B cell (primary cell): ENCODE measurements around the gene AKT1. TPM values are rescaled to one million over a fixed set of nuclear protein-coding genes. Genes with fewer than 3 reads are reported as not detected.
A peak's percentile ranks its signal among the peaks of the same experiment; 100 is the strongest.

ENCODE experiments used
- ATAC-seq: fragments of 200-7000 bp; cut with Tn5 transposase; one replicate; pipeline ENCODE4 v1.10.0; 2021; ENCODE audit warnings: low read depth, mild to moderate bottlenecking, moderate number of reproducible peaks, moderate library complexity
- CTCF ChIA-PET: fragments of 350-600 bp; sonication (Branson Sonifier 250); formaldehyde crosslinking; loops from one replicate; lab custom pipeline; 2021; ENCODE audit warnings: antibody characterized with exemption, inconsistent platforms; lab: Charles Lee
- POLR2A ChIA-PET: fragments of 350-600 bp; sonication (Branson Sonifier 250); formaldehyde crosslinking; loops from one replicate; lab custom pipeline; 2021; ENCODE audit warnings: antibody characterized with exemption; lab: Charles Lee
- DNase-seq: peaks from one replicate; pipeline ENCODE4 v3.0.0; 2013
- H2AFZ ChIP-seq: 2 replicates; pipeline ENCODE4 v1.6.1; 2012; ENCODE audit warnings: mild to moderate bottlenecking, low read depth, low read length; ENCODE audit not compliant: insufficient read depth, poor library complexity, severe bottlenecking
- H3K27ac ChIP-seq, 2 donors: 1 replicate in 1 of 2; 2 replicates in 1 of 2; pipeline ENCODE4 v1.5.1; 2012 to 2013; ENCODE audit warnings: low read length in 2 of 2, mild to moderate bottlenecking in 2 of 2, moderate library complexity in 1 of 2
- H3K27me3 ChIP-seq, 4 experiments: fragments of 200-600 bp in 1 of 4; sonication (generic) in 1 of 4; replicated peaks in 1 of 4; 1 replicate in 2 of 4; 2 replicates in 2 of 4; pipeline versions ENCODE4 v1.6.1 to v1.7.0; 2013 to 2016; ENCODE audit warnings: low read length in 3 of 4, mild to moderate bottlenecking in 2 of 4, mixed read lengths in 1 of 4, moderate library complexity in 1 of 4; ENCODE audit not compliant: insufficient read depth in 4 of 4, control insufficient read depth in 3 of 4; ENCODE audit errors: control extremely low read depth in 1 of 4
- H3K36me3 ChIP-seq, 2 experiments: replicated peaks in 1 of 2; 1 replicate in 1 of 2; 2 replicates in 1 of 2; pipeline versions ENCODE4 v1.6.1 to v1.7.1; 2013; ENCODE audit warnings: low read length in 1 of 2; ENCODE audit not compliant: insufficient read depth in 2 of 2, control insufficient read depth in 1 of 2; ENCODE audit errors: control extremely low read depth in 1 of 2, extremely low read depth in 1 of 2
- H3K4me1 ChIP-seq, 2 donors: fragments of 200-600 bp in 1 of 2; sonication (generic) in 1 of 2; 1 replicate in 1 of 2; 2 replicates in 1 of 2; pipeline versions ENCODE4 v1.5.1 to v1.6.1; 2013 to 2017; ENCODE audit warnings: low read length in 2 of 2; ENCODE audit not compliant: control insufficient read depth in 2 of 2, insufficient read depth in 2 of 2
- H3K4me2 ChIP-seq: replicated peaks from 2 replicates; pipeline ENCODE3; 2012; ENCODE audit warnings: mild to moderate bottlenecking, low read depth, low read length; ENCODE audit not compliant: poor library complexity, severe bottlenecking
- H3K4me3 ChIP-seq, 5 experiments: fragments of 200-600 bp in 1 of 5; sonication (generic) in 1 of 5; 1 replicate in 3 of 5; 2 replicates in 2 of 5; pipeline versions ENCODE4 v1.5.1 to v1.7.0; 2011 to 2016; ENCODE audit warnings: low read length in 4 of 5, mild to moderate bottlenecking in 4 of 5, low read depth in 2 of 5, control low read depth in 1 of 5, moderate library complexity in 1 of 5; ENCODE audit not compliant: insufficient read depth in 1 of 5; ENCODE audit errors: control extremely low read depth in 1 of 5, extremely low read depth in 1 of 5
- H3K79me2 ChIP-seq: fragments of 200-600 bp; sonication (generic); one replicate; pipeline ENCODE4 v1.6.0; 2016; ENCODE audit warnings: low read length; ENCODE audit not compliant: control insufficient read depth, insufficient read depth
- H3K9ac ChIP-seq: fragments of 200-600 bp; sonication (generic); 2 replicates; pipeline ENCODE4 v1.6.1; 2017; ENCODE audit warnings: mild to moderate bottlenecking, low read length, moderate library complexity
- H3K9me3 ChIP-seq, 3 donors: one replicate each; pipeline versions ENCODE4 v1.6.1 to v1.7.1; 2013; ENCODE audit warnings: low read length in 2 of 3; ENCODE audit not compliant: control insufficient read depth in 2 of 3, insufficient read depth in 1 of 3; ENCODE audit errors: control extremely low read depth in 1 of 3
- H4K20me1 ChIP-seq: 2 replicates; pipeline ENCODE4 v1.6.0; 2012; ENCODE audit warnings: mild to moderate bottlenecking, low read length; ENCODE audit not compliant: insufficient read depth, control insufficient read depth, poor library complexity, severe bottlenecking
- H3K27ac Mint-ChIP-seq: one replicate; pipeline ENCODE4 v1.8.0; 2021; ENCODE audit warnings: mixed read lengths
- H3K27me3 Mint-ChIP-seq: one replicate; pipeline ENCODE4 v1.8.0; 2021; ENCODE audit warnings: mixed read lengths
- H3K4me1 Mint-ChIP-seq: one replicate; pipeline ENCODE4 v1.8.0; 2021; ENCODE audit warnings: mixed read lengths
- H3K4me3 Mint-ChIP-seq: one replicate; pipeline ENCODE4 v1.8.0; 2021; ENCODE audit warnings: mixed read lengths
- H3K9me3 Mint-ChIP-seq: one replicate; pipeline ENCODE4 v1.8.0; 2022; ENCODE audit warnings: mixed read lengths; ENCODE audit not compliant: insufficient read depth
- EZH2 ChIP-seq: IDR thresholded peaks from 2 replicates; pipeline ENCODE4 v1.6.1; 2012; ENCODE audit warnings: borderline replicate concordance, low read depth, mild to moderate bottlenecking, moderate library complexity, low read length; ENCODE audit not compliant: insufficient read depth, poor library complexity, severe bottlenecking
- WGBS: methylation state at CpG from one replicate; pipeline ENCODE4 v1.1.5; 2013; ENCODE audit warnings: missing lambda C conversion rate; ENCODE audit not compliant: insufficient coverage; 5-methylcytosine and 5-hydroxymethylcytosine counted together
- intact Hi-C: fragments of 100-400 bp; cut with micrococcal nuclease; formaldehyde crosslinking; loops from one replicate; pipeline ENCODE4 v1.10.0; 2022
- polyA plus RNA-seq: library from polyadenylated mRNA; depleted of rRNA; stranded (reverse); fragments of >200 nt; gene quantifications from 2 replicates; pipeline ENCODE4 v1.2.3, GENCODE V29; 2012
- total RNA-seq, 2 donors: library from RNA; stranded (reverse); fragments of 120-200 nt in 1 of 2; gene quantifications; 1 replicate in 1 of 2; 2 replicates in 1 of 2; pipeline versions ENCODE4 v1.2.3 to v1.2.4, GENCODE V29; 2013 to 2022
- TF ChIP-seq, protein P1 (sequence below): fragments of 200-600 bp; IDR thresholded peaks from one replicate; pipeline ENCODE4 v1.8.0; 2022; ENCODE audit warnings: antibody characterized with exemption, mild to moderate bottlenecking

Gene AKT1
- total and polyA plus RNA-seq, 2 donors (not counting 1 experiment from before 2014, with no cell fraction given): 71.1 to 90.1 TPM

DNA sequence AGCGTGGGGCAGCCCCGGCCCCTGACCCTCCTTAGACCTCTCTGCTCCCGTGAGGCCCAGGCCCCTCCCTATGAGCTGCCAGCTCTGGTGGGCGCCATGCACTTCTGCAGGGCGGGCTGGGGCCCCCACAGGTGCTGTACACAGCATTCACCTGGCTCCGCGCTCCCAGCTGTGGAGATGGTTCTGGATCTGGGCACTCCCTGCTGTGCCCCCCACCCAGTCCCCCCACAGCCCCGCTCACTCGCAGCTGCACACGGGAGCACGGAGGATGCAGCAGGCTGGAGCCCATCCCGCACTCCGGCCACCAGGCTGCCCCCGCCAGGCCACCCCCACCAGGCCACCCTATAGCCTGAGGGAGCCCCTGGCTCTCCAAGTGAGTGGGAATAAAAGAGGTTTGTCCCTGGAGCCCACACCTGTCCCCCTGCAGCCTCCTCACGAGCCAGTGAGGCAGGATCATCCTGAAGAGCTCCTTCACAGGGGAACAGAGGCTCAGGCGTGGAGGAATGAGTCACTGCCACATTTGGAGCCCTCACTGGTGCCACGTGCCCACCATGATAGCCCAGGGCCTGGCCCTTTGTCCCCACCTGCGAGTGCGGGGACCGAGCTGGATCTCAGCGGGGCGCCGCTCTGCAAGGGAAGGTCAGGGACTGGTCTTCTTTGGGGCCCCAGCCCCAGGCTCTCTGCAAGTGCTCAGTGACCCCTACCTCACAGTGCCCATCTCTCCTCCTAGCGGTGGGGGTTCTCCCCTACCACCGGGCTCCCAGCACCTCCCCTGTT lies 69.6 kb downstream of the AKT1 start:
- H3K27ac Mint-ChIP-seq: no peak overlapping the region

More for the DNA sequence above, 69.6 kb downstream of the AKT1 start:
- H3K79me2 ChIP-seq: no peaks in the 10 kb centered on the region
- ChIA-PET POLR2A (no interaction called here), CTCF (interaction anchor here (1.1 to 3.6 kb wide), 3 partner anchors 17 to 43 kb away, joined by 3 to 12 read pairs (median 4); partner anchors contain the start of gene SIVA1)
- DNase-seq (no peak), ATAC-seq (no peak)
- peaks cover 6 to 10% of the 10 kb centered on the region in 2 donors for H3K4me1 ChIP-seq
- Mint-ChIP-seq H3K27me3 (peaks cover 8% of the 10 kb centered on the region), H3K4me3 (peak overlapping the region; percentile 26), H3K4me1 (peaks cover 3% of the 10 kb centered on the region), H3K9me3 (no peaks in the 10 kb centered on the region)
- no peaks in the 10 kb centered on the region for H3K9me3 ChIP-seq
- H3K27ac ChIP-seq: no peak overlapping the region
- H3K4me3 ChIP-seq: no peak overlapping the region
- no peak overlapping the region for H3K9ac ChIP-seq
- peaks cover 0 to 9% (median 3%) of the 10 kb centered on the region in 4 experiments for H3K27me3 ChIP-seq
- no peak overlapping the region for H2AFZ ChIP-seq
- intact Hi-C loops: no loop called here
- no peak overlapping the region for H3K4me2 ChIP-seq
- TF ChIP-seq, protein P1, sequence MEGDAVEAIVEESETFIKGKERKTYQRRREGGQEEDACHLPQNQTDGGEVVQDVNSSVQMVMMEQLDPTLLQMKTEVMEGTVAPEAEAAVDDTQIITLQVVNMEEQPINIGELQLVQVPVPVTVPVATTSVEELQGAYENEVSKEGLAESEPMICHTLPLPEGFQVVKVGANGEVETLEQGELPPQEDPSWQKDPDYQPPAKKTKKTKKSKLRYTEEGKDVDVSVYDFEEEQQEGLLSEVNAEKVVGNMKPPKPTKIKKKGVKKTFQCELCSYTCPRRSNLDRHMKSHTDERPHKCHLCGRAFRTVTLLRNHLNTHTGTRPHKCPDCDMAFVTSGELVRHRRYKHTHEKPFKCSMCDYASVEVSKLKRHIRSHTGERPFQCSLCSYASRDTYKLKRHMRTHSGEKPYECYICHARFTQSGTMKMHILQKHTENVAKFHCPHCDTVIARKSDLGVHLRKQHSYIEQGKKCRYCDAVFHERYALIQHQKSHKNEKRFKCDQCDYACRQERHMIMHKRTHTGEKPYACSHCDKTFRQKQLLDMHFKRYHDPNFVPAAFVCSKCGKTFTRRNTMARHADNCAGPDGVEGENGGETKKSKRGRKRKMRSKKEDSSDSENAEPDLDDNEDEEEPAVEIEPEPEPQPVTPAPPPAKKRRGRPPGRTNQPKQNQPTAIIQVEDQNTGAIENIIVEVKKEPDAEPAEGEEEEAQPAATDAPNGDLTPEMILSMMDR: no peak
- TF ChIP-seq EZH2: no peak
- no peaks in the 10 kb centered on the region for H4K20me1 ChIP-seq
- H3K36me3 ChIP-seq: no peaks in the 10 kb centered on the region
- WGBS: 89% methylated on average over 23 of the region's 25 CpGs
